Measurements from ENCODE around the gene MYH7B.
A peak's percentile ranks its signal among the peaks of the same experiment; 100 is the strongest.

The MYH7B gene

GRCh38 chr20:34955231-34956040, at the start of gene MYH7B, which contains the start of gene GSS:
MYH7B (plus strand) TSS chr20:34955868; CDS start chr20:34978006, 22,138 bp downstream.
GSS (minus strand) TSS chr20:34955806; CDS start chr20:34951852, 3,954 bp downstream.
- DNase-seq: peak; percentile 81 to 95 (median 94)

- DNase-seq: peak in 2 of 6 experiments; percentile 7 to 14
Observed at GRCh38 chr20:34907616-34908469, 47.8 kb upstream of the MYH7B start.

GRCh38 chr20:34915131-34915530, 40.5 kb upstream of the MYH7B start:
- DNase-seq: no peak

- DNase-seq: no peak
Observed at GRCh38 chr20:34915749-34916455, 39.8 kb upstream of the MYH7B start.

- DNase-seq: no peak
Observed at GRCh38 chr20:34916774-34917354, 38.8 kb upstream of the MYH7B start.

- DNase-seq: no peak
Observed at GRCh38 chr20:34920055-34920454, 35.6 kb upstream of the MYH7B start.

GRCh38 chr20:34921436-34921835, 34.2 kb upstream of the MYH7B start:
- DNase-seq: no peak

GRCh38 chr20:34922654-34923381, 32.9 kb upstream of the MYH7B start:
- no peak for DNase-seq

- DNase-seq: no peak
Observed at GRCh38 chr20:34923414-34923813, 32.3 kb upstream of the MYH7B start.

GRCh38 chr20:34925341-34925740, 30.3 kb upstream of the MYH7B start:
- DNase-seq: no peak

GRCh38 chr20:34925981-34926380, 29.7 kb upstream of the MYH7B start:
- no peak for DNase-seq

GRCh38 chr20:34926581-34926980, 29.1 kb upstream of the MYH7B start:
- no peak for DNase-seq

GRCh38 chr20:34927736-34928135, 27.9 kb upstream of the MYH7B start:
- no peak for DNase-seq

- no peak for DNase-seq
Observed at GRCh38 chr20:34928411-34928810, 27.3 kb upstream of the MYH7B start.

GRCh38 chr20:34931771-34932170, 23.9 kb upstream of the MYH7B start:
- no peak for DNase-seq

- DNase-seq: no peak
Observed at GRCh38 chr20:34938466-34939163, 17.1 kb upstream of the MYH7B start.

- no peak for DNase-seq
Observed at GRCh38 chr20:34940081-34940481, 15.6 kb upstream of the MYH7B start.

GRCh38 chr20:34941226-34941625, 14.4 kb upstream of the MYH7B start:
- no peak for DNase-seq

GRCh38 chr20:34942301-34942700, 13.4 kb upstream of the MYH7B start:
- DNase-seq: no peak

GRCh38 chr20:34943808-34944567, 11.7 kb upstream of the MYH7B start:
- no peak for DNase-seq
